Measurements from ENCODE around the gene LYSMD1. TPM values are rescaled to one million over a fixed set of nuclear protein-coding genes. Genes with fewer than 3 reads are reported as not detected.
"Not testable (repeated sequence)": the region's sequence is repeated elsewhere in the genome, so short reads cannot be mapped to it uniquely, and the experiment has no call there.

The LYSMD1 gene
- total RNA-seq, 2 experiments from 2014 or later: 3.7 to 4.3 TPM

- DNase-seq; H3K27me3 Mint-ChIP-seq (ENCODE audit: low read depth); ATAC-seq; H3K4me3 Mint-ChIP-seq; H3K9me3 Mint-ChIP-seq (ENCODE audit: insufficient read depth); H3K27ac Mint-ChIP-seq: not testable (repeated sequence)
- ChIA-PET CTCF (interaction anchor here (1.0 to 2.8 kb wide), 3 partner anchors 55 to 95 kb away, joined by 3 to 14 read pairs (median 8); no protein-coding TSS in a partner anchor), POLR2A (interaction anchor here (1.1 kb wide), 1 partner anchor 87 kb away, joined by 3 read pairs; the partner anchor contains the start of gene ZNF687)
- peaks cover 34% of the 10 kb centered on the region for H3K4me1 Mint-ChIP-seq (ENCODE audit: low read depth)
- peaks cover 17% of the 10 kb centered on the region for H3K36me3 Mint-ChIP-seq (ENCODE audit: low read depth)
These were observed 29.3 kb upstream of the LYSMD1 start for GRCh38 chr1:151194894-151195594.

- H3K27me3 Mint-ChIP-seq (ENCODE audit: low read depth): peaks cover 3% of the 10 kb centered on the region
- no peak overlapping the region for H3K4me3 Mint-ChIP-seq
- DNase-seq: no peak
- peaks cover 33% of the 10 kb centered on the region for H3K4me1 Mint-ChIP-seq (ENCODE audit: low read depth)
- H3K9me3 Mint-ChIP-seq (ENCODE audit: insufficient read depth): no peaks in the 10 kb centered on the region
- H3K36me3 Mint-ChIP-seq (ENCODE audit: low read depth): peaks cover 11% of the 10 kb centered on the region
- no peak for ATAC-seq
- ChIA-PET POLR2A (no interaction called here), CTCF (no interaction called here)
- H3K27ac Mint-ChIP-seq: no peak overlapping the region
These were observed 28.2 kb upstream of the LYSMD1 start for GRCh38 chr1:151193856-151194255.

- POLR2A ChIA-PET: no interaction called here
These were observed 27.6 kb upstream of the LYSMD1 start for GRCh38 chr1:151193304-151193703.

DNA sequence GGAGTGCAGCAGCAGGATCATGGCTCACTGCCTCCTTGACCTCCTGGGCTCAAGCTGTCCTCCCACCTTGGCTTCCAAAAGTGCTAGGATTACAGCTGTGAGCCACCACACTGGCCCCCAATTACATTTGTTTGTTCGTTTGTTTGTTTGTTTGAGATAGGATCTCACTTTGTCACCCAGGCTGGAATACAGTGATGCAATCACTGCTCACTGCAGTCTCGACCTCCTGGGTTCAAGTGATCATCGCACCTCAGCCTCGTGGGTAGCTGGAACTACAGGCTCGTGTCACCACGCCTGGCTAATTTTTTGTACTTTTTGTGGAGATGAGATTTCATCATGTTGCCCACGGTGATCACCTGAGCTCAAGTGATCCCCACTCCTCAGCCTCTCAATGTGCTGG lies 26.3 kb upstream of the LYSMD1 start:
- Mint-ChIP-seq H3K9me3 (ENCODE audit: insufficient read depth) (no peaks in the 10 kb centered on the region), H3K36me3 (ENCODE audit: low read depth) (peaks cover 4% of the 10 kb centered on the region), H3K4me1 (ENCODE audit: low read depth) (peaks cover 32% of the 10 kb centered on the region), H3K27ac (no peak overlapping the region), H3K27me3 (ENCODE audit: low read depth) (peaks cover 3% of the 10 kb centered on the region), H3K4me3 (no peak overlapping the region)
- no peak for ATAC-seq
- no peak for DNase-seq
- ChIA-PET POLR2A (no interaction called here), CTCF (interaction anchor here (0.6 to 2.6 kb wide), 2 partner anchors 35 to 60 kb away, joined by 3 to 10 read pairs; no protein-coding TSS in a partner anchor)

More at GRCh38 chr1:151193304-151193703, 27.6 kb upstream of the LYSMD1 start:
- ATAC-seq: no peak
- Mint-ChIP-seq H3K36me3 (ENCODE audit: low read depth) (peaks cover 7% of the 10 kb centered on the region), H3K4me1 (ENCODE audit: low read depth) (peaks cover 35% of the 10 kb centered on the region), H3K4me3 (no peak overlapping the region), H3K27ac (no peak overlapping the region), H3K9me3 (ENCODE audit: insufficient read depth) (no peaks in the 10 kb centered on the region), H3K27me3 (ENCODE audit: low read depth) (peaks cover 3% of the 10 kb centered on the region)
- CTCF ChIA-PET: interaction anchor here (2.6 kb wide), 1 partner anchor 59 kb away, joined by 10 read pairs; no protein-coding TSS in a partner anchor
- DNase-seq: no peak

DNA sequence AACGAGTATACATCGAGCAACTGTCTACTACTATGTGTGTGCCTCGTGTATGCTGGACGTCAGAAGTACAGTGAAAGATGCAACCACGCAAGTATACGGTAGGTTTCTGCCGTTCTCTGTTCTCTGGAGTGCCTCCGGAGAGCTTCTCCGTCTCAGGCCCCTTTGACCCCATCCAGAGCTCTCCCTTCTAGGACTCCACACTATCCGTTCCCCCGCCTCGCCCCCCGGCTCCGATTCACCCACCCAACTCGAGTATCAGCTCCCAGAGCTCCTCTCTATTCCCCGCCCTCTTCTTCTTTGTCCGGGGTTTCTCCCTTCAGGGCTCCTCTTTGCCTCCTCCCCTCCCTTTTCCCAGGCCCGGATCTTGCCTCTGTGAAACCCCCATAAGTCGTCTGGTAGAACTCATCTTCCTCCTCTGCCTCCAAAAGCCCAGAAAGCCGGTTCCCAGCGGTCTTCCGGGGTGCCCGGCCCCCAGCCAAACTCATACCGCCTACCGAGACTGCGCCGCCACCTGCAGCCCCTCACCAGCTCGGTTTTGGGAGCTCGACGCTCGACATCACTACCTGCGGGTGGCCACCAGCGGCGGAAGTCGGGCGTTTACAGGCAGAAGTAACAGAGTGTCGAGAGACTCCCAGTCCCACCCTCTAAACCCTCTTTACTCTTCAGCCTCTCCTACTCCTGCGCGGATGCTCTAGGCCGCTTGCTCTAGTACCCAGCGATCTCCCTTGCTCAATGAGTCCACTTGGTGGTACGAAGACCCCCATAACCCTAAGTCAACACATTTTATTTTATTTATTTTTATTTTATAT lies 24.1 kb upstream of the LYSMD1 start, which contains the start of gene VPS72:
Gene VPS72, minus strand, starts transcription at position 561 of the 809 bp plus-strand sequence. Its CDS starts 76 bp downstream, at position 485.
- Mint-ChIP-seq H3K4me1 (ENCODE audit: low read depth) (peaks cover 28% of the 10 kb centered on the region), H3K27ac (peak within 1 kb of the TSS; percentile 99), H3K9me3 (ENCODE audit: insufficient read depth) (no peaks in the 10 kb centered on the region), H3K36me3 (ENCODE audit: low read depth) (peaks cover 15% of the 10 kb centered on the region), H3K4me3 (peak within 1 kb of the TSS; percentile 100), H3K27me3 (ENCODE audit: low read depth) (peaks cover 3% of the 10 kb centered on the region)
- DNase-seq (peak; percentile 92), ATAC-seq (peak; percentile 96)
- POLR2A ChIA-PET: interaction anchor here (0.6 to 2.2 kb wide), 29 partner anchors 9 to 213 kb away, joined by 3 to 13 read pairs (median 4); partner anchors contain the start of genes LYSMD1, PIP5K1A, PSMB4 and RFX5
- CTCF ChIA-PET: interaction anchor here (0.6 to 3.2 kb wide), 10 partner anchors 9 to 151 kb away, joined by 3 to 18 read pairs (median 5); partner anchors contain the start of genes TMOD4, TNFAIP8L2 and ZNF687

DNA sequence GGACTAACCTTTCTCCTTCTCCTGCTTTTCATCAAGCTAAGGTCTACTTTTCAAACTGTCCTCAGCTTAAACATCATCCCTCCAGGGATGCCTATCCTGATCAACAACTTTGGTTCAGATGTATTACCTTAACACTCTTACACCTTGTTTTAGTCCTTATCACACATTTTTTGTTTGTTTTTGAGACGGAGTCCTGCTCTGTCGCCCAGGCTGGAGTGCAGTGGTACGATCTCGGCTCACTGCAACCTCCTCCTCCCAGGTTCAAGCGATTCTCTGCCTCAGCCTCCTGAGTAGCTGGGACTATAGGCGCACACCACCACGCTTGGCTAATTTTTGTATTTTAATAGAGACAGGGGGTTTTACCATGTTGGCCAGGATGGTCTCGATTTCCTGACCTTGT lies 23.0 kb upstream of the LYSMD1 start:
- not testable (repeated sequence) for ATAC-seq

DNA sequence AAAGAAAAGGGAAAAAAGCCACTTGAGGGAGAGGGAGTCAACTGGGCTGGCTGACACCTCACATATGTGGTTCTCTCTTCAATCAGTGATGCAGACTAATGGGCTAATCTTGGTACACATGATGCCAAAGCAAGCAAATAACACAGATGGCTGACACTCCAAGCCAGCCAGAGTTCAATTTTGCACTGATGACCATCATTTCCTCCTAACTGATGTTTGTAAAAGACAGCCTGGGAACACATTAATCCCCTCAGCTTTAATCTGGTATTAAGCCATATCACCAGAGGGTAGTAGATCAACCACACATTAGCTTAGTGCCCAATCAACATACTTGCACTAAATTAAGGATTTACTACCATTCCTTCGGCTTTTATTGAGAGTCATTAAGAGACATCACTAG lies 21.5 kb upstream of the LYSMD1 start:
- Mint-ChIP-seq H3K4me3 (no peak overlapping the region), H3K36me3 (ENCODE audit: low read depth) (peaks cover 33% of the 10 kb centered on the region), H3K9me3 (ENCODE audit: insufficient read depth) (no peaks in the 10 kb centered on the region), H3K4me1 (ENCODE audit: low read depth) (peaks cover 28% of the 10 kb centered on the region), H3K27me3 (ENCODE audit: low read depth) (no peaks in the 10 kb centered on the region), H3K27ac (no peak overlapping the region)
- CTCF ChIA-PET: interaction anchor here (1.0 to 3.0 kb wide), 2 partner anchors 11 to 88 kb away, joined by 3 to 18 read pairs; partner anchors contain the start of gene TMOD4
- DNase-seq (no peak), ATAC-seq (no peak)
- POLR2A ChIA-PET: no interaction called here

More for the DNA sequence above, 23.0 kb upstream of the LYSMD1 start:
- Mint-ChIP-seq H3K36me3 (ENCODE audit: low read depth) (peaks cover 22% of the 10 kb centered on the region), H3K4me1 (ENCODE audit: low read depth) (peaks cover 28% of the 10 kb centered on the region), H3K4me3 (peak overlapping the region; percentile 100), H3K27ac (peak overlapping the region; percentile 99)
- not testable (repeated sequence) for H3K27me3 Mint-ChIP-seq (ENCODE audit: low read depth); H3K9me3 Mint-ChIP-seq (ENCODE audit: insufficient read depth); DNase-seq
- ChIA-PET POLR2A (interaction anchor here (1.3 to 2.0 kb wide), 3 partner anchors 10 to 29 kb away, joined by 5 to 13 read pairs (median 10); partner anchors contain the start of gene PIP5K1A), CTCF (interaction anchor here (0.8 to 3.2 kb wide), 5 partner anchors 13 to 152 kb away, joined by 3 to 18 read pairs (median 7); partner anchors contain the start of genes TMOD4 and TNFAIP8L2)

GRCh38 chr1:151184211-151184610 lies 18.5 kb upstream of the LYSMD1 start:
- no peak overlapping the region for H3K4me3 Mint-ChIP-seq
- H3K4me1 Mint-ChIP-seq (ENCODE audit: low read depth): peaks cover 15% of the 10 kb centered on the region
- DNase-seq (no peak), ATAC-seq (no peak)
- H3K27ac Mint-ChIP-seq: no peak overlapping the region
- H3K9me3 Mint-ChIP-seq (ENCODE audit: insufficient read depth): no peaks in the 10 kb centered on the region
- H3K36me3 Mint-ChIP-seq (ENCODE audit: low read depth): peaks cover 45% of the 10 kb centered on the region
- CTCF ChIA-PET: interaction anchor here (0.8 kb wide), 1 partner anchor 68 kb away, joined by 3 read pairs; no protein-coding TSS in a partner anchor
- POLR2A ChIA-PET: no interaction called here
- no peaks in the 10 kb centered on the region for H3K27me3 Mint-ChIP-seq (ENCODE audit: low read depth)

DNA sequence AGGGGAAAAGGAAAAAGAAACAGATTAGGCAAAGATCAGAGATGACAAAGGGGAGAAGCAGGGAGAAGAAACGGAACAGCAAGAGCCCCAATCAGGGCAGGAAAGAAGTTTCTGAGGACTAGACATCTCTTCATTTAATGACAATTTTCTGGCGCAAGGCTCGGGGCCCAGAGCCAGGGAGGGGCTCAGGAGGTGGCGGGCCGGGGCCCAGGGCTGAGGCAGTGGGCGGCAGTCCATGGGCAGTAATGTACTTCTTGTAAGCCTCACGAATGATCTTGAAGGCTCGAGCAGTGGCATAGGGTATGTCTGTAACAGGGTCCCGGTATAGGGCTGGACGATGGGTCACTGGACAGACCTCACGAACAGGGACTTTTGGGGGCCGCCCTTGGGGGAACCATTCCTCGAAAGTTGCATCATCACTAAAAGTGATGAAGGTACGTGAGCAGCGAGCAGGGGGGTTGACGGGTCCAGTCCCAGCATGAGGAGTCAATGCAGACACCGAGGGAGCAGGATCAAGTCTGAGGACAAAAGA lies 10.9 kb upstream of the LYSMD1 start:
- H3K27ac Mint-ChIP-seq: no peak overlapping the region
- no peaks in the 10 kb centered on the region for H3K27me3 Mint-ChIP-seq (ENCODE audit: low read depth)
- DNase-seq (no peak), ATAC-seq (no peak)
- ChIA-PET POLR2A (interaction anchor here (1.3 kb wide), 1 partner anchor 13 kb away, joined by 4 read pairs; the partner anchor contains the start of gene VPS72), CTCF (interaction anchor here (0.9 to 4.0 kb wide), 6 partner anchors 12 to 78 kb away, joined by 4 to 18 read pairs (median 4); partner anchors contain the start of genes PSMD4 and VPS72)
- no peak overlapping the region for H3K4me3 Mint-ChIP-seq
- H3K4me1 Mint-ChIP-seq (ENCODE audit: low read depth): no peaks in the 10 kb centered on the region
- H3K9me3 Mint-ChIP-seq (ENCODE audit: insufficient read depth): no peaks in the 10 kb centered on the region
- peaks cover 44% of the 10 kb centered on the region for H3K36me3 Mint-ChIP-seq (ENCODE audit: low read depth)

- ChIA-PET CTCF (interaction anchor here (0.9 to 4.0 kb wide), 6 partner anchors 13 to 152 kb away, joined by 3 to 18 read pairs (median 4); partner anchors contain the start of genes PSMD4, TNFAIP8L2 and VPS72), POLR2A (interaction anchor here (0.6 to 1.3 kb wide), 2 partner anchors 14 to 99 kb away, joined by 3 to 4 read pairs; partner anchors contain the start of gene VPS72)
- DNase-seq (no peak), ATAC-seq (peak; percentile 78)
- H3K9me3 Mint-ChIP-seq (ENCODE audit: insufficient read depth): no peaks in the 10 kb centered on the region
- peaks cover 40% of the 10 kb centered on the region for H3K36me3 Mint-ChIP-seq (ENCODE audit: low read depth)
- no peaks in the 10 kb centered on the region for H3K4me1 Mint-ChIP-seq (ENCODE audit: low read depth)
- H3K27ac Mint-ChIP-seq: no peak within 1 kb of the TSS
- no peaks in the 10 kb centered on the region for H3K27me3 Mint-ChIP-seq (ENCODE audit: low read depth)
- H3K4me3 Mint-ChIP-seq: no peak within 1 kb of the TSS
These were observed 10.2 kb upstream of the LYSMD1 start, which contains the start of gene TMOD4 for GRCh38 chr1:151175863-151176262. Gene TMOD4, minus strand, starts transcription at chr1:151175981. Its CDS starts 1,106 bp downstream, at chr1:151174875.
